Stimulated activated naive CD4-positive, alpha-beta T cell treated with Interleukin-2 at 50 U/mL for 16 hours (primary cell): ENCODE results near the gene GFOD1.

Experiments used
- DNase-seq: peaks from one replicate; lab custom pipeline; 2025; lab: John Stamatoyannopoulos, UW

GFOD1 gene, protein sequence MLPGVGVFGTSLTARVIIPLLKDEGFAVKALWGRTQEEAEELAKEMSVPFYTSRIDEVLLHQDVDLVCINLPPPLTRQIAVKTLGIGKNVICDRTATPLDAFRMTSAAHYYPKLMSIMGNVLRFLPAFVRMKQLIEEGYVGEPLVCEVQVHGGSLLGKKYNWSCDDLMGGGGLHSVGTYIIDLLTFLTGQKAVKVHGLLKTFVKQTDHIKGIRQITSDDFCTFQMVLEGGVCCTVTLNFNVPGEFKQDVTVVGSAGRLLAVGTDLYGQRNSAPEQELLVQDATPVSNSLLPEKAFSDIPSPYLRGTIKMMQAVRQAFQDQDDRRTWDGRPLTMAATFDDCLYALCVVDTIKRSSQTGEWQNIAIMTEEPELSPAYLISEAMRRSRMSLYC

GRCh38 chr6:13487122-13488014 lies at the start of gene GFOD1:
Gene GFOD1, minus strand, starts transcription at chr6:13487600. Its CDS starts 710 bp downstream, at chr6:13486890.
- peak; percentile 72 for DNase-seq

DNA sequence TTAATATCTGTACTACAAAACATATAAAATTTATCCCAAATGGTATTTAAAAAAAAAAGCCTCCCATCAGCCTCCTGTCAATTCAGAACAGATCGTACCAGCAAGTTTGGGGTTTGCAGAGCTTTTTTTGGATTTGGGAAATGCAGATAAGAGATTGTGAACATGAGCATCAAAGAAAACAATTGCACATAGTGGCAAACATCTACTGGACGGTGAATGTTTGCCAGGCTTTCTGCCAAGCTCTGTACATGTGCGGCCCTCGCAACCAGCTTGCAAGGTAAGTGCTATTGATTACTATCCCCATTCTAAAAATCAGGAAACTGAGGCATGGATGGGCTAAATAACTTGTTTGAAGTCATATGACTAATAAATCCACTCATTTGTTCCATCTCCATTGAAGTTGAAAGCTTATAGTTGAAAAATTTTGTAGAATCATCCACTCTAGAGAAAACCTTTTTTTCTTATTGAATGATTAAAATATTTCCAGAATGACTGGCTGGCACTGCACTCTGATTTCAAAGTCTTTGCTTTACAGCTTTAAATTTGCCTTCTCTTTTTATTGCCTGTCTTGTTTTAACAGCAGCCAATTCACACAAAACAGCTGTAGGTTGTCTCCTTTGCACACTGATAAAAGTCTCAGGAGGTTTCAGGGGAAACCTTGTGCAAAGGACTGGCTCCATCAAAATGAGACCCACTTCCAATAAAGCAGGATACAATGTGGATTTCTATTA lies 49.6 kb upstream of the GFOD1 start:
- DNase-seq: no peak

DNA sequence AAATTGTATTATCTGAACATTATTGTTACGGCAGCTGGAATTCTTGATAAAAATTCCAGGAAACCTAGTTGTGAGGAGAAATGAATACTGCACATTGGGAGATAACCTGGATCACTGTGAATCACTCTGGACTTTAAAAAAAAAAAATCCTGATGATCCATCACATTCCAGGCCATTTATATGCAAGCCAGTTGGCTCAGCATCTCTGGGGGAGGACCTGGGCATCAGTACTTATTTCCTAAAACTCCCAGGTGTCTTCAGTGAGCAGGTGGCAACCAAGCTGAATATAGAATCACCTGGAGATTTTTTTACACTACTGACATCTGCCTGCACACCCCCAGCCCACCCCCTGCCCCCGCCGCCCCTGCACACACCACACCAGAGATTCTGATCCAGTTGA lies 47.9 kb upstream of the GFOD1 start:
- no peak for DNase-seq

DNA sequence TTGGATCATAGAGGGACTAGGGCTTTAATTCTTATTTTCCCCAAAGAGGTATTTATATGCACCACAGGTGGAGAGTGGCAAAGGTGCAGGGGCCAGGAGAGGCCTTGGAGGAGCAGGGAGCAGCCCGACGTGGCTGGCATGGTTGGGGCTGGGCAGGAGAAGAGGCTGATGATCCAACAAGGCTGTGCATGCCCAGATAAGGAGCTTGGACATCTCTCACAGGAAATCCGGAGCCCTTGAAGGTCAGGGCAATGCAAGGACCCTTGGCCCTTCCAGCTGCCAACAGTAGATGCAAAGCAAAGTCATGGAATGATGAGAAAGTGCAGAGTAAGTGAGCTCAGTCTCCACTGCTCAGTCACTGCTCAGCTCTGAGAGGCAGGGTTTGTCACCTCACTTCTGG lies 47.1 kb upstream of the GFOD1 start:
- DNase-seq: no peak

DNA sequence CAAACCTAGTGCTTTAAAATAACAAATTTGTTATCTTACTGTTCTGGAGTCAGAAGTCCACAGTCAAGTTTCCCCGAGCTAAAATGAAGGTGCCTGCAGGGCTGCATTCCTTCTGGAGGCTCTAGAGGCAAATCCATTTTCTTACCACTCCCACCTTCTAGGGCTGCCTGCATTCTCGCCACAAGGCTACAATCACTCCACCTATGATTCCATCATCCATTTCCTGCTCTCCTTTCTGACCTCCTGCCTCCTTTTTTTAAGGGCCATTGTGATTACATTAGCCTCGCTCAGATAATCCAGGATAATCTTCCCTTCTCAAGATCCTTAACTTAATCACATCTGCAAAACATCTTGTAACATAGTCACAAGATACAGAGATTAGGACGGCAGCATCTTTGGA lies 44.6 kb upstream of the GFOD1 start:
- no peak for DNase-seq

DNA sequence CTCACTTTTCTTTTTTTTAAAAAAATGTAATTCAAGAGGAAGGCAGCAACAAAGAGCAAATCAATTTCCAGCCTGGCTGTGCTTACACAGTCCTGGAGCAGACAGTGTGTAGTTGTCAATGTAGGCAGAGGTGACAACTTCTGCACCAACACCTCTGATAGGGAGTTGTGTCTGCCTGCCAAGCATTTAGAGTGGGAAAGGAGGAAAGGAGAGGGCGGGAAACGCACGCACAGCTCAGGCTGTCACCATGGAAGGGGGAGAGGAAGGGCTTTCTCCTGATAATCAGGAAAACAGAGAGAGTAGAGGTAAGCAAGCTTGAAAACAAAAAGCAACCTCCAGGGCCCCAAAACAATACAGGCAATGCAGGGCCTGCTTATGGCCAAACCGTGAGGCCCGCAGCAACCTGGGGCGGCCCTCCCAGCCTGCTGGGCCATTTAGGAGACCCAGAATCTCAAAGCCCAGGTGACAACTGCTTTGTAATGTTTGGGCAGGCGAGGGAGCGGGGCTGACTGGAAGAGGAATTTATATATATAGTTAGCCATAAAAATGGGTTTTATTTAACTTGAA lies 41.5 kb upstream of the GFOD1 start:
- DNase-seq: no peak

GRCh38 chr6:13528232-13528631 lies 40.8 kb upstream of the GFOD1 start:
- no peak for DNase-seq

DNA sequence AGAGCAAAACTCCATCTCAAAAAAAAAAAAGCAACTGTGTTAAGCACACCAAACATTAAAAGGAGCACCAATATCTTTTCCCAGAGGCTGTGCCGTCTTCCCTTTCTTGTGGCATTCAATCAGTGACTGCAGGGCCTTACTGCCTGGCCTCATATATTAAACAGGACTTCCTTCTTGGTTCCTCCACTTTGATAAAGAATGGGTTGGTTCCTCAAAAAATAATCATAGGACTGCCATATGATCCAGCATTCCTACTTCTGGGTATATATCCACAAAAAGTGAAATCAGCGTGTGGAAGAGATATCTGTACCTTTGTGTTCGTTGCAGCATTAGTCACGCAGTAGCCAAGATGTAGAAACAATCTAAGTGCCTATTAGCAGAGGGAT lies 40.3 kb upstream of the GFOD1 start:
- DNase-seq: no peak

DNA sequence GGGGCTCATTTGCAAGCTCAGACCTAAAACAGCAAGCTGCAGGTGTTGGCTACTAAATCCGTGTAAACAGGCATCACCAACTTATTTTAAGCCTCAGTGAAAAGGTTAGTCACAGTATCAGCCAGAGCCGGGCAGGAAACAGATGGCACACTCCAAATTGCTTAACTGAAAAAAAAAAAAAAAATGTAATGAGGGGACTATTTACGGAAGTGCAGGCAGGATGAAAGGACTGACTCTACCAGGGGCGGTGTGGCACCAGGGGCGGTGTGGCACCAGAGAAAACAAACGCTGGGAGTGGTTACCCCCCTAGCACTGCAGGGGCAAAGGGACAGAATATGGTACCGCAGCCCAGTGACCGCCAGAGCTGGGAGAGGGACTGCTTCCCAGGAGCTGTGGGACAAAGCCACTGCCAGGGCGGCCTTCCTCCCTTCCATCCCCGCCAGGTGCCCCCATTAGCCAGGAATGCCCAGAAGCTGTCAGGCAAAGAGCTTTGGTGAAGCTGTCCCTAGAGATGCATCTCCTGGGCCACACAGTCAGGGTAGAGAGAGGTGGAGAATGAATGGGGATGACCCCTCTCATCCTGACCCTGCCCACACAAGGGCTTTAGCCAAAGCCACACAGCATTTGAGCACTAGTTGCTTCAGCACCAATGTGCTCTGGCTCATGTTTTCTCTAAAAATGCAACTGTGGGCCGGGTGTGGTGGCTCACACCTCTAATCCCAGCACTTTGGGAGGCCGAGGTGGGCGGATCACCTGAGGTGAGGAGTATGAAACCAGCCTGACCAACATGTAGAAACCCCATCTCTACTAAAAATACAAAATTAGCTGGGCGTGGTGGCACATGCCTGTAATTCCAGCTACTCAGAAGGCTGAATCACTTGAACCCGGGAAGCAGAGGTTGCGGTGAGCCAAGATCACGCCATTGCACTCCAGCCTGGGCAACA lies 39.6 kb upstream of the GFOD1 start:
- no peak for DNase-seq

DNA sequence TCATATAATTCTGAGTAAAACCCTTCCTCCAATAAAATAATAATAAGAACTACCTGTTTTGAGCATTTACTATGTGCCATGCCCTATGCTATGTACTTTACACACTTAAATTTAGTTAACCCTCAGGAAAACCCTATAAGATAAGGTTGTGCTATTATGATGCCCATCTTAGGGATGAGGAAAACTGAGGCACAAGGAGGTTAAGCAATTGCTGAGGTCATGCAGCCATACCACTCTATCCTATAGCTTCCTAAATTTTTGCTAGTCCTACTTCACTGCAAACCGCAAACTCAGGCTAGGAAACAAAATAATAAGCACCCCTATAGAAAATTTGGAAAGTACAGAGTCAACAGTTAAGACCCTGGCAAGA lies 38.9 kb upstream of the GFOD1 start:
- no peak for DNase-seq

DNA sequence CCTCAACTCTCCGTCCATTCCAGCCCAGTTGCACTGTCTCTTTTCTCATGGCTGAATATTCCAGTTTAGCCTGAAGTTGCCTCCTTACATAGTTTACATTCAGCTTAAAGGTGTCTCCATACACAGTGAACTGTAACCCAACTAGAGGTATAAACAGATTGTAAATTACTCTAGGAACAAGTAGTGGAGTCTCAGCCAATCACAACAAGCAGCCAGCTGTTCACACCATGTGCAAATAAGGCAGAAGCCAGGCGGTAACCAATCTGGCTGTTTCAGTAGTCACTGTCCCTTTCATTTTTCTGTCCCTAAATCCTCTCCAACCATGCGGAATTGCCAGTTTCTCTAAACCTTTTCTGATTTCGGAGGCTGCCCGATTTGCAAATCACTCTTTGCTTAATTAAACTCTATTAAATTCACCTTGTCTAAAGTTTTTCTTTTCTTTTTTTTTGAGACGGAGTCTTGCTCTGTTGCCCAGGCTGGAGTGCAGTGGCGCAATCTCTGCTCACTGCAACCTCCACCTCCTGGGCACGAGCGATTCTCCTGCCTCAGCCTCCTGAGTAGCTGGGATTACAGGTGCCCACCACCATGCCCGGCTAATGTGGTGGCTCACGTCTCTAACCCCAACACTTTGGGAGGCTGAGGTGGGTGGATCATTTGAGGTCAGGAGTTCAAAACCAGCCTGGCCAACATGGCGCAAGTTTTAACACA lies 37.6 kb upstream of the GFOD1 start:
- no peak for DNase-seq

- no peak for DNase-seq
Observed at GRCh38 chr6:13523826-13524622, 36.6 kb upstream of the GFOD1 start.

GRCh38 chr6:13522656-13523055 lies 35.3 kb upstream of the GFOD1 start:
- no peak for DNase-seq

- no peak for DNase-seq
Observed at GRCh38 chr6:13519839-13520238, 32.4 kb upstream of the GFOD1 start.

DNA sequence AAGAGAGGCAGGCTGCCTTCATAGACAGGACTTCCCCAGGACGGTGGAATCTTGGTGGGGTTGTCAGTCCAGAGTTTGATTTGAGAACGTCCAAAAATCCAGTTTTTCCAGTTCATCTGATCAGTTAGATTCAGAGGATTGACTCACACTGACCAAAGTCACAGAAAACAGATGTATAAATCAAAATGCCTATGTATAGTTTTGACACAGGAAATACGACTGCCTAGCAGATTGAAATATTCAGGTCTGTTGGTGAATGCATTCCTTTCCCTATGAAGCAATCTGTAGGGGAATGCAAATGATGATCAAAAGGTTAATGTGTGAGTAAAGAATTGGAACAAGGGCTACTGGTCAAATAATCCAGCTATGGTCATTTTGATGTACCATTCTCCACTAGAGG lies 29.7 kb upstream of the GFOD1 start:
- no peak for DNase-seq

DNA sequence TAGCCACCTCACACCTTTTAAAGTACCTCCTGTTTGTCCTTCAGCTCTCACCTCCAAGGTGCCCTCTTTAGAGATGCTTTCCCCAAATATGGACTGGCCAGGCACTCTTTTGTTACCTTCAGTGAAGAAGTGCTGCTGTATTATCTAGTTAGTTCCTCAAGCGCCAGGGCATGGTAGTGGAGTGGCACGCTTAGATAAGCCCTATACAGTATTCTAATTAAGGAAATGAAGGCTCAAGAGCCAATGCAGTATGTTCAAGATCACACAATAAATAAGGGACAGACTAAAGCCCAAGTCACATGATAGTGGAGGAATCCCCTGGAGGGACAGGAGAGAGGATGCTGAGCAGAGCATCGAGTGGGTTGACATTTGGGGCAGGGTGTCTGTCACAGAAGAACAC lies 28.5 kb upstream of the GFOD1 start:
- no peak for DNase-seq

DNA sequence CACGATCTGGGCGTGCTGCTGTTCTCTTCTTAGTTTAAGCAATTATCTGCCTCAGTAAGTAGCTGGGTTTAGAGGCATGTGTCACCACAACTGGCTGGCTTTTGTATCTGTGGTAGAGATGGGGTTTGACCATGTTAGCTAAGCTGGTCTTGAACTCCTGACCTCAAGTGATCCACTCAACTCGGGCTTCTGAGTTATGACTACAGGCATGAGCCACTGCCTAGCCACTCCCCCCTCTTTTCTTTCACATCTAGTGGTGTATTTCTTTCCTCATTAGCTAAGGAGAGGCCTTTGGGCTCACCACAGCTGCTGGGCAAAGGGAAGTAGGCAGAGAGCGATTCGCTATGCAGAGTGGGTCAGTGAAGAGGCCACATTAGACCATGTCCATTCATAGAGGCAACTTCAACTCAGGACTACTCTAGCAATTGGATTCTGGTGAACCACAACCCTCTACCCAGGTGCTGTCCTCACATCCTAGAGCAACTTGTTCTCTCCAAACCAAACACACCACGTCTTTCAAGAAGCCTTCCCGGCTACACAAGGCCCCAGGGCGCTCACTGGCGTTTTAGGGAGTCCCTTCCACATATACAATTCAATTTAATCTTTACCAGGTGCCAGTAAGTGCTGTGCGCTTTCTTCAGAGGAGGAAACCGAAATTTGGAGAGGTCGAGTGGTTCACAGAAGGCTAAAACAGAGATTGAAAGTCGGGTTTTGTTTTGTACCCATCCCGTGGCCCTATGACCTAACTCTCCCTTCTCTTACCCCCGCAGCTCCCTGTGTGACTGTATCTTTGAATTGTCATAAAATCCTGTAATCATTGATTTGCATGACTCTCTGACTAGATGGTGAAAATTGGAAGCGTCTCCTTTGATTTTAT lies 26.5 kb upstream of the GFOD1 start:
- DNase-seq: no peak

GRCh38 chr6:13512900-13513299 lies 25.5 kb upstream of the GFOD1 start:
- no peak for DNase-seq
